Stimulated activated CD8-positive, alpha-beta memory T cell treated with anti-CD3 and anti-CD28 coated beads, Interleukin-15, amount 100 ng/mL, for 48 hours (primary cell): ENCODE results near the gene RYK.
"Not testable (repeated sequence)": the region's sequence is repeated elsewhere in the genome, so short reads cannot be mapped to it uniquely, and the experiment has no call there.

Experiments used
- DNase-seq, 2 donors: peaks; one replicate each; pipeline ENCODE4 v3.0.0-alpha.2; 2020; ENCODE audit warnings: low read depth in 2 of 2

The RYK gene

GRCh38 chr3:134250717-134251220, at the start of gene RYK:
Gene RYK (minus strand): TSS chr3:134250859. CDS start chr3:134250654, 205 bp downstream.
- DNase-seq: peak; percentile 61 to 71

GRCh38 chr3:134299888-134300206, 49.2 kb upstream of the RYK start:
- no peak for DNase-seq

- no peak for DNase-seq
Measured at GRCh38 chr3:134299185-134299887, 48.7 kb upstream of the RYK start.

GRCh38 chr3:134298249-134298648, 47.6 kb upstream of the RYK start:
- no peak for DNase-seq

GRCh38 chr3:134296616-134297015, 46.0 kb upstream of the RYK start:
- DNase-seq: no peak

- no peak for DNase-seq
Measured at GRCh38 chr3:134295930-134296329, 45.3 kb upstream of the RYK start.

GRCh38 chr3:134294302-134295280, 43.9 kb upstream of the RYK start:
- DNase-seq: peak; percentile 26 to 53

- no peak for DNase-seq
Measured at GRCh38 chr3:134291319-134292254, 40.9 kb upstream of the RYK start.

- no peak for DNase-seq
Measured at GRCh38 chr3:134287512-134287911, 36.9 kb upstream of the RYK start.

GRCh38 chr3:134284438-134284837, 33.8 kb upstream of the RYK start:
- DNase-seq: no peak

- DNase-seq: no peak
Measured at GRCh38 chr3:134282659-134283047, 32.0 kb upstream of the RYK start.

GRCh38 chr3:134281912-134282658, 31.4 kb upstream of the RYK start:
- no peak for DNase-seq

GRCh38 chr3:134279466-134279865, 28.8 kb upstream of the RYK start:
- DNase-seq: no peak

- no peak for DNase-seq
Measured at GRCh38 chr3:134277066-134277660, 26.5 kb upstream of the RYK start.

- no peak for DNase-seq
Measured at GRCh38 chr3:134276086-134276485, 25.4 kb upstream of the RYK start.

- not testable (repeated sequence) for DNase-seq
Measured at GRCh38 chr3:134275110-134275509, 24.5 kb upstream of the RYK start.

GRCh38 chr3:134274571-134274970, 23.9 kb upstream of the RYK start:
- DNase-seq: no peak

GRCh38 chr3:134267996-134268395, 17.3 kb upstream of the RYK start:
- DNase-seq: no peak

- DNase-seq: no peak
Measured at GRCh38 chr3:134260987-134261386, 10.3 kb upstream of the RYK start.

- no peak for DNase-seq
Measured at GRCh38 chr3:134258761-134259347, 8.2 kb upstream of the RYK start.
